Fibroblast of skin of left quadriceps (primary cell): ENCODE measurements around the gene DAAM2.

ENCODE experiments used
- DNase-seq, 2 experiments: peaks; one replicate each; pipeline ENCODE4 v3.0.0-alpha.2; 2013; ENCODE audit warnings: low read depth in 2 of 2

DAAM2 gene

GRCh38 chr6:39787322-39787721 lies 4.9 kb upstream of the DAAM2 start:
- DNase-seq, result no peak

GRCh38 chr6:39790772-39791171 lies 1.4 kb upstream of the DAAM2 start:
- no peak for DNase-seq

- no peak for DNase-seq
These were observed 865 bp upstream of the DAAM2 start for GRCh38 chr6:39791311-39791710.

- DNase-seq, result no peak
These were observed 619 bp downstream of the DAAM2 start for GRCh38 chr6:39792540-39793450.

- DNase-seq, result no peak
These were observed 1.3 kb downstream of the DAAM2 start for GRCh38 chr6:39793516-39793915.

GRCh38 chr6:39794231-39794630 lies 2.1 kb downstream of the DAAM2 start:
- no peak for DNase-seq

- DNase-seq, result no peak
These were observed 5.6 kb downstream of the DAAM2 start for GRCh38 chr6:39797751-39798150.

- DNase-seq, result no peak
These were observed 8.2 kb downstream of the DAAM2 start for GRCh38 chr6:39800034-39801032.

GRCh38 chr6:39801456-39802251 lies 9.5 kb downstream of the DAAM2 start:
- DNase-seq, result no peak

GRCh38 chr6:39803872-39804271 lies 11.7 kb downstream of the DAAM2 start:
- DNase-seq, result no peak

GRCh38 chr6:39804466-39805065 lies 12.4 kb downstream of the DAAM2 start:
- peak; percentile 58 to 64 for DNase-seq

GRCh38 chr6:39806278-39806677 lies 14.1 kb downstream of the DAAM2 start:
- peak; percentile 63 to 67 for DNase-seq

GRCh38 chr6:39808346-39808745 lies 16.2 kb downstream of the DAAM2 start:
- DNase-seq, result no peak

GRCh38 chr6:39808964-39809363 lies 16.8 kb downstream of the DAAM2 start:
- no peak for DNase-seq

- DNase-seq, result no peak
These were observed 19.7 kb downstream of the DAAM2 start for GRCh38 chr6:39811835-39812345.

GRCh38 chr6:39812496-39812852 lies 20.3 kb downstream of the DAAM2 start:
- DNase-seq, result no peak

- peak; percentile 98 to 99 for DNase-seq
These were observed 20.8 kb downstream of the DAAM2 start for GRCh38 chr6:39812853-39813533.

- DNase-seq, result no peak
These were observed 22.1 kb downstream of the DAAM2 start for GRCh38 chr6:39814236-39814635.

GRCh38 chr6:39815356-39815755 lies 23.2 kb downstream of the DAAM2 start:
- no peak for DNase-seq

GRCh38 chr6:39816747-39817146 lies 24.6 kb downstream of the DAAM2 start:
- no peak for DNase-seq
